ENCODE measurements around the gene DYNC2I2. TPM values are rescaled to one million over a fixed set of nuclear protein-coding genes. Genes with fewer than 3 reads are reported as not detected.
"Not testable (repeated sequence)": the region's sequence is repeated elsewhere in the genome, so short reads cannot be mapped to it uniquely, and the experiment has no call there.

Gene DYNC2I2
- total RNA-seq, 2 donors from 2014 or later, result 66.1 to 80.1 TPM

GRCh38 chr9:128675382-128675781 lies 18.7 kb upstream of the DYNC2I2 start:
- intact Hi-C loops (cut with DNase I), result no loop called here
- DNase-seq (ENCODE audit: low spot score), result no peak
- 97% methylated on average over 4 of the region's 4 CpGs for WGBS

GRCh38 chr9:128669786-128670185 lies 13.1 kb upstream of the DYNC2I2 start:
- TF ChIP-seq POLR2A (IDR thresholded peaks at IDR 0.05) (no peak), POLR2AphosphoS5 (IDR thresholded peaks at IDR 0.05) (no peak), CTCF (IDR thresholded peaks at IDR 0.05) (no peak)
- Histone ChIP-seq H3K4me1 (replicated peaks) (no peaks in the 10 kb centered on the region), H3K27me3 (replicated peaks; ENCODE audit: insufficient read depth) (no peaks in the 10 kb centered on the region), H3K27ac (no peak overlapping the region), H3K9me3 (no peaks in the 10 kb centered on the region), H3K36me3 (no peaks in the 10 kb centered on the region), H3K4me3 (no peak overlapping the region)
- 89% methylated on average over 6 of the region's 6 CpGs for WGBS
- intact Hi-C loops (cut with DNase I), result no loop called here
- DNase-seq (ENCODE audit: low spot score), result no peak

More at GRCh38 chr9:128675382-128675781, 18.7 kb upstream of the DYNC2I2 start:
- Histone ChIP-seq H3K9me3 (no peaks in the 10 kb centered on the region), H3K27me3 (replicated peaks; ENCODE audit: insufficient read depth) (no peaks in the 10 kb centered on the region), H3K27ac (no peak overlapping the region), H3K4me1 (replicated peaks) (no peaks in the 10 kb centered on the region), H3K4me3 (no peak overlapping the region), H3K36me3 (no peaks in the 10 kb centered on the region)
- TF ChIP-seq POLR2AphosphoS5 (IDR thresholded peaks at IDR 0.05), result no peak
- TF ChIP-seq CTCF (IDR thresholded peaks at IDR 0.05), result no peak
- TF ChIP-seq POLR2A (IDR thresholded peaks at IDR 0.05), result no peak

- H3K36me3 ChIP-seq; H3K27ac ChIP-seq; intact Hi-C loops (cut with DNase I); H3K27me3 ChIP-seq (replicated peaks; ENCODE audit: insufficient read depth); H3K9me3 ChIP-seq; H3K4me1 ChIP-seq (replicated peaks); DNase-seq (ENCODE audit: low spot score); H3K4me3 ChIP-seq: not testable (repeated sequence)
- WGBS, result 90% methylated on average over 8 of the region's 8 CpGs
These were observed 9.9 kb upstream of the DYNC2I2 start for GRCh38 chr9:128666481-128666941.

- Histone ChIP-seq H3K9me3 (no peaks in the 10 kb centered on the region), H3K4me3 (no peak overlapping the region), H3K36me3 (no peaks in the 10 kb centered on the region), H3K27ac (no peak overlapping the region), H3K4me1 (replicated peaks) (no peaks in the 10 kb centered on the region), H3K27me3 (replicated peaks; ENCODE audit: insufficient read depth) (no peaks in the 10 kb centered on the region)
- TF ChIP-seq CTCF (IDR thresholded peaks at IDR 0.05), result no peak
- TF ChIP-seq POLR2A (IDR thresholded peaks at IDR 0.05), result no peak
- TF ChIP-seq POLR2AphosphoS5 (IDR thresholded peaks at IDR 0.05), result no peak
- 94% methylated on average over 3 of the region's 3 CpGs for WGBS
- intact Hi-C loops (cut with DNase I), result loop anchor here (2.0 kb wide), 1 partner anchor 31 kb away; the partner anchor contains the start of gene SET
- no peak for DNase-seq (ENCODE audit: low spot score)
These were observed 1.1 kb upstream of the DYNC2I2 start for GRCh38 chr9:128657796-128658195.

- TF ChIP-seq CTCF (IDR thresholded peaks at IDR 0.05), result no peak
- no peak for TF ChIP-seq POLR2A (IDR thresholded peaks at IDR 0.05)
- no peak for TF ChIP-seq POLR2AphosphoS5 (IDR thresholded peaks at IDR 0.05)
- H3K36me3 ChIP-seq, result no peaks in the 10 kb centered on the region
- no peak for DNase-seq (ENCODE audit: low spot score)
- no peaks in the 10 kb centered on the region for H3K9me3 ChIP-seq
- intact Hi-C loops (cut with DNase I), result loop anchor here (2.0 kb wide), 1 partner anchor 31 kb away; the partner anchor contains the start of gene SET
- no peaks in the 10 kb centered on the region for H3K4me1 ChIP-seq (replicated peaks)
- WGBS, result 96% methylated on average over 13 of the region's 13 CpGs
- H3K27me3 ChIP-seq (replicated peaks; ENCODE audit: insufficient read depth), result no peaks in the 10 kb centered on the region
- peak overlapping the region; percentile 95 to 96 for H3K27ac ChIP-seq
- H3K4me3 ChIP-seq, result no peak overlapping the region
These were observed 677 bp upstream of the DYNC2I2 start for GRCh38 chr9:128657344-128657704.

Data from prostate gland (tissue), 2 donors.